ENCODE measurements around the gene EFCAB6.
"Not testable (repeated sequence)": the region's sequence is repeated elsewhere in the genome, so short reads cannot be mapped to it uniquely, and the experiment has no call there.

EFCAB6 gene

DNA sequence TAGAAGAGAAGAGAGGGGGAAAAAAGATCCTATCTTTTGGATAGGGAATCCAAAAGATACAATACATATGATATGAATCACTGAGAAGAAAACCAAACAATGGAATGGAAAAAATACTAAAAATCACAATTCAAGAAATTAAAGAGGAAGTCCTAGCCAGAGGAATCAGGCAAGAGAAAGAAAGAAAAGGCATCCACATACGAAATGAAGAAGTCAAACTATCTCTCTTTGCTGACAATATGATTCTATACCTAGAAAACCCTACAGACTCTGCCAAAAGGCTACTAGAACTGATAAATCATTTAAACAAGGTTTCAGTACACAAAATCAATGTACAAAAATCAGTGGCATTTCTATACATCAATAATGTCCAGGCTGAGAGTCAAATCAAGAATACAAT lies 91.4 kb downstream of the EFCAB6 start:
- DNase-seq (ENCODE audit: low spot score), result no peak

DNA sequence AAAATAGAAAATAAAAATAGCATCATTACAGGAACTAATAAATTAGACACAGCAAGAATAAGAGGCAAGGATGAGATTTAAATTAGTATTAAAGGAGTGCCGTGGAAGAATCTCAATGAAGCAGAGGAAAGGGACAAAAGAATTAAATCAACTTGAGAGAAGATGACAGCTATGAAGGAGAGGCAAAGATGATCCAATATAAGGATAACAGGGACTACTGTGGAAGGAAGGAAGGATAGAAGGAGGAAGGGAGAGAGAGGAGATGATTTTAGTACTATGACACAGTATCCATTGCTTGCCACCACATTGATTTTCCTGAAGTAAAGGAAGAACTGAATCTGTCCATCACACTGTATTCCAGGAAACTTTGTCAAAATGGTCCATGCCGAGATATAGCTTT lies 98.0 kb downstream of the EFCAB6 start:
- DNase-seq (ENCODE audit: low spot score), result no peak

DNA sequence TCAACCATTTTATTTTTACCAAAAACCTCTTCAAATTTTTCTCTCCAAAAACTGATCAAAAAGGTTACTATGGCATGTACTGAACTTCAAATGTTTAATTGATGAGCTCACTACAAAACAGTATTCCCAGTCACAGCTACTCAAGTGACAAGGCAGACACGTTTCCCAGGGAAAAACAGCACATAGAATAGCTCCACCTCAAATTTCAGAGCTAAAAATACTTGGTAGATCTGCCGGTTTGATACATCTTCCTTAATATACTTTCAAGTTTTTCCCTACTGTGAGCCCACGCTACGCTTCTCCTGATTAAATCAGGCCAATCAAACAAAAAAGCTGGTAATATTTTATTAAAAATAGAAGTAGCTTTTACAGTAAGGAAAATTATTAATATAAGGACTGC lies 100.4 kb downstream of the EFCAB6 start:
- DNase-seq (ENCODE audit: low spot score), result no peak

DNA sequence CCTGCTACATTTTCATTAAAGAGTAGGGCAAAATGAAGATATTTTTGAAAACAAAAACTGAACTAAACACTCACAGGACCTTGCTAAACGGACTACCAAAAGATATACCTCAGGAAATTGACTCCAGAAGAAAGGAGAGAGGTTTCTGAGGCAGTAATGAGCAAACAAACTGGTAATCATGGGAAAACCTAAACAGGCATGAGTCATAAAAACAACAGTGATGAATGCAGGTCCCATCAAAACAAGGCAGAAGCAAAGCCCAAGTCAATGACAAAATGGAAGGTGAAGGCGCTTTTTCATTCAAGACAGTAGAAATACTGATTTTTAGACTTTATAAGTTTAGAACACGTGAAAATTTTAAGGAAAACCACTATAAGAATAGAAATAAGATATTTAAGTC lies 104.5 kb downstream of the EFCAB6 start:
- no peak for DNase-seq (ENCODE audit: low spot score)

DNA sequence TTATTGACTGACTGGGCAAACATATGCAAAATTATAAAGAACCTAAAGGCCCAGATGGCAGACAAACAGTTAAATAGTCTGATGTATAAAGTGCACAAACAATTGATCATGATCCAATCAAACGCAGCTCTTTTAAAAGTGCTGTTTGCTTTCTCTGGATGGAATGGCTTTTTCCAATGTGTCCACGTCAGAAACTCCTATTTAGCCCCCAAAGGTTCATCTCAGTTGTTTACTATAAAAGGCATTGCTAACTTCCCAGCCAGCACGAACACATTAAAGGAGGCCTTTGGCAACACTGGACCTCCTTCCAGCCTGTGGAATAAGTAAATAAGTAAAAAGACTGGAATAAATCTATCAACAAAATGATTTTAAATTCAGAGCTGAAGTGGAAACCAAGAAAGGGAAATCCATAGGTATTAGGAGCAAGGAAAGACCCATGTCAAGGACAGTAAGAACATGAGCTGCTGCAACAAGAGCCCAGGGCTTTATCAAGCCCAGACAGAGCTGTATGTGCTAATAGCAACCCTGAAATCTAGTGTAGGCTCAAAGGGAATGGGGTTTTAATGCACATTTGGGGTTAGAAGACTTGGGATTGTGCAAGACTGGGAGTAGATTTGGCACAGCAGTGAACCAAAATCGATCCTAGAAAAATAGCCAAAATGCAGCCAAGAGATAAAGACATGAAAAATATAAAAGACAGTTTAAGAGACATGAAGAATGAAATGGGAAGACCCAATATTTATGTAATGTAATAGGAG lies 105.4 kb downstream of the EFCAB6 start:
- DNase-seq (ENCODE audit: low spot score), result no peak

DNA sequence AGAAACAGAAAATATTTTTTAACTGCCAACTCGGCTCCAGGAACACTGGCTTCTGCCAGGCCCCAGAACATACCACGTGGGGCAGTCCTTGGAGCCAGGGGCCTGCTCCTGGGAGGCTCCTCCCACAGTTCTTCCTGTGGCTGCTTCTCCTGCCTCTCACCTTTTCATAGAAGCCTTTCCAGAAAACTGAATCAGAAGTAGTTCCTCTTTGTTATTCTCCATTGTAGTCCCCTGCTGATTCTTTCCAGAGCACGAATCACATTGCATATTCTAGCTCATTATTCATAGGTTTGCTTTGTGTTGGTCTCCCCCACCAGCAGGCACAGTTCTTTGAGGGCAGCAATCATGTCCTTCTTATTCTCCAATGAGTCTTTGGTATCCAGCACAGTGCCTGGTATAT lies 106.0 kb downstream of the EFCAB6 start:
- DNase-seq (ENCODE audit: low spot score), result no peak

DNA sequence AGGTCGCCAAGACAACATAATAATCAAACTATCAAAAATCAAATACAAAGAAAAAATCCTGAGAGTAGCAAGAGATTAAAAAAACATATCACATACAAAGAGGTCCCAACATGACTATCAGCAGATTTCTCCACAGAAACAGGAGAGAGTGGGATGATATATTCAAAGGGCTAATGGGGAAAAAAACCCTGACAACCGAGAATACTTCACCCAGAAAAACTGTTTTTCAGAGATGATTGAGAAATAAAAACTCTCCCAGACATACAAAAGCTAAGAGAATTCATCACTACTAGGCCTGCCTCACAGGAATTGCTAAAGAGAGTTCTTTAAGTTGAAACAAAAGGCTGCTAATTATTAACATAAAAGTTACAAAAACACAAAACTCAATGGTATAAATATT lies 108.1 kb downstream of the EFCAB6 start:
- DNase-seq (ENCODE audit: low spot score), result no peak

DNA sequence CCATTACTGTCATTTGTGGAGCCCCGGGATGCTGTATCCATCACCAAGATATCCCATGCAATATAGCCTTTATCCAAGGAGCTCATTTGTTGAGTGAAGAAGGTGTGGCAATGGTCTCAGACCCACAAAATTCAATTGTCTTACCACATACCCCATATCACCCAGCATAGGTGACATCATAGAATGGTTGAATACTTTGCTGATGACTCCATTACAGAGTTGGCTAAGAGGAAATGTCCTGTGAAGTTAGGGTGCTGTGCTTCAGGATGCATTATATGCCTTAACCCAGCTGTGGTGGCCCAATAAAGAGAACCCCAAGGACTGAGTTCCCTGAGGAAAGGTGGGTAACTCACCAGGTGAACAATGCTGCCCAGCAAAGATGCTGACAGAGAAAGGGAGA lies 113.7 kb downstream of the EFCAB6 start:
- no peak for DNase-seq (ENCODE audit: low spot score)

DNA sequence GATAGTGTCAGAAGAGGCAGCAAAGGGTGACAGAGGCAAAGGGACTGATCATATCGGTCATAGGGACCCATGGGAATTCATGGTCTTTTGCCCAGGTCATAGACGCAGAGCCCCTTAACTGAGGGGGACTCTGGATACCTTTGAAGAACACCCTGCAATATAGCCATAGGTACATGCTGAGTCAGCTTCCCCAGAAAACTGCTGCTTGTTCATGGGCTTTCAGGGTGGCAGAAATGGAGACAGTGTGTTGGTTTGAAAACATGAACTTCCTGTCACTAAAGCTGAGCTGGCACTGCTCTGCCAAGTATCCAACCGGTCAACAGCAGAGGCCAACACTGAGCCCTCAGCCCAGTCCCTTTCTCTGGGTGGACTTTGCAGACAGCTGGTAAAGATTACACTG lies 114.2 kb downstream of the EFCAB6 start:
- DNase-seq (ENCODE audit: low spot score), result no peak

DNA sequence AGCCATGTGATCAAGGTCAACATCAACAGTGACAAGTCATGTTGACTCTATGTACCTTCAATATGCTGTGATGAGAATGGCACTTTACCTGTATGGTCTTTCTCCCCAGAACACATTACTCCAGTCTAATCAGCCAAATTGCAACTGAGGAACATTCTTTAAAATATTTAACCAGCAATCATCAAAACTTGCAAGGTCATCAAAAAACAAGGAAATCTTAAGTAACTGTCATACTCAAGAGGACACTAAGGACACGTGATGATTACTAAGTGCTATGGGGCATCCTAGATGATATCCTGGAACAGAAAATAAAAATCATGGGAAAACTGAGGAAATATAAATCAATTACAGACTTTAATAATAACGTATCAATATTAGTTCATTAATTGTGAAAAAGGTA lies 118.9 kb downstream of the EFCAB6 start:
- no peak for DNase-seq (ENCODE audit: low spot score)

DNA sequence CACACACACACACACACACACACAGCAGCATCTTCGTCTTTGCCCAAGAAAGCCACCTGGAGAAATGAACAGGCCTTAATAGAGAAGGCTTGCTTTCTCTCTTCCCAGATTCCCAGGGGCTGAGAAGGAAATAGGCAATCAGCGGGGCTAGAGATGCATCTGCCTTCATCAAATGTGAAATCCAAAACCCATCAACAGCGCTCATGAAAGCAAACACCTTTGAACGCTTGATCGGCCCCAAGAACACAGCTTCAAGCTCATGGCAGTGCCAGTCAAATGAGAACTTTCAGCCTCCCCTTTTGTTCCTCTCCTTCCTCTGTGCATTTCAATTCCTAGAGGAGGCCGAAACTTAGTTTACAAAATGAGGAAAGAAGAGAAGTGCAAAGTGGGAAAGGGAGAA lies 122.7 kb downstream of the EFCAB6 start:
- no peak for DNase-seq (ENCODE audit: low spot score)

DNA sequence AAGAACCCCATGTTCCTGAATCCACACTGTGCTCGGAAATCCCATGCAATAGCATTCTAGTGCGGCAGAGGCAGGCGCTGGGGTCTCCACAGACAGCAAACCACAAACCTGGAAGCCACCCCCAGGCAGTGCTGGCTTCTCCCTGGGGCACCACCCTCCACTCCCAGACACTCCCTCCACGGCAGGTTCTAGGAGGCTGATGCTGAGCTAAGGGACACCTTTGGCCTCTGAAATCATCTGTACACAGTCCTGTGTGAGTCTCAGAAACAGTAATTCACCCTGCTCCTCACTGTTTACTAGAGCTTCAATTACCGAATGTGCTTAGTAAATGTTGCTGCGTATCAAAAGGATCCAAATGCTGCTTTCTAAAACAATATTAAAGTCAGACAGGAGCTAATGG lies 129.3 kb downstream of the EFCAB6 start:
- DNase-seq (ENCODE audit: low spot score), result no peak

DNA sequence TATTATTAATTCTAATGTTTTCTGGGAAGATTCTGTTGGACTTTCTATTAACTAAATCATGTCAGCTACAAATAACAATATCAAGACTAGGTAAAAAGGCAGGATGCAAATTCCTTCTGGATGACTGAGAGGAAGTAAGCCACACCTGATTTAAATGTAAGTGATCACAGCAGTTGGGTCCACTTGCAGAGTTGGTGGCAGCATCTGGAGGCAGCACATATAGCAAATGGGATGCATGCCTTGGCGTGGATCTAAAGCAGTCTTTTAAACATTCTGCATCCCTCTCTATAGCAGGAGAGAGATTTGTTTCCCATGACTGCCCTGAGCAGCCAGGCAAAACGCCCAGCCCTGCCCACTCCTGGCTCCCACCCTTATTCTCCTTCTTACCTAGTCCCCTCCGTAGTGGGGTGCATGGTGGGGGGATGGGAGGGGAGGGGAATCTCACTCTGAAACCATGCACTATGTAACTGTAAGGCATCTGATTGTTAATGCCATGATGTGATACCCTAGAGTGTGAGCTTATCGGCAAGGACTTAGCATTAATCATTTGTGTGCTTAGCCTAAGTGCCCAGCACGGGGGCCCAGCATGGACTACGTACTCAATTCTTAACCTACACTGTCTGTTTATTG lies 130.3 kb downstream of the EFCAB6 start:
- no peak for DNase-seq (ENCODE audit: low spot score)

DNA sequence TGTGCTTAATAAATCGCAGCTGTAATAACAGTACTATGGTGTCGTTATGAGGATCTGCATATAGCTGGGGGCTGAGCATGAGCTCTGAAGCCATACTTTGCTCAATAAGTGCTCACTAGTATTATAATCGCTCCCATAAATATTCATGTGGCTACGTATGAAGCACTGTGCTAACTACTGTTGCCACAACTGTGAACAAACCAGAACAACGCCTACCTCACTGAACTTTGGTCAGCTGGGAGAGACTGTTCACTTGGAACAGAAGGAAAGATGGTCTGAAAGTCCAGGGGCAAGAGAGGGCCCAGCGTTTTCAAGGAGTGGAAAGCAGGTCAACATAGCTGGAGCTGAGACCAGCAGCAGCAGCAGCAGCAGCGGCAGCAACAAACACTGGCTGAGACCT lies 141.6 kb downstream of the EFCAB6 start:
- no peak for DNase-seq (ENCODE audit: low spot score)

DNA sequence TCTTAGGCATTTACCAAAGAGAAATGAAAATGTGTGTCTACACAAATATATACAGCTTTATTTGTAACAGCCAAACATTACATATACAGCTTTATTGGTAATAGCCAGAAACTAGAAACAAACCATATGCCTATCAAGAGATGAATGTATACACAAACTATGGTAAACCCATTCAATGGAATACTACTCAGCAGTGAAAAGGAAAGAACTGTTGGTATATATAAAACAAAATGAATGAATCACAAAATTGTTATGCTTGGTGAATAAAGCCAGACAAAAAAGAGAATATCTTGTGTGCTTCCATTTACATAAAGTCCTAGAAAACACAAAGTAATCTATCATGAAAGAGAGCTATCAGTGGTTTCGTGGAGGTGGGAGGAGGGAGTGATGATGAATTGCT lies 142.9 kb downstream of the EFCAB6 start:
- no peak for DNase-seq (ENCODE audit: low spot score)

DNA sequence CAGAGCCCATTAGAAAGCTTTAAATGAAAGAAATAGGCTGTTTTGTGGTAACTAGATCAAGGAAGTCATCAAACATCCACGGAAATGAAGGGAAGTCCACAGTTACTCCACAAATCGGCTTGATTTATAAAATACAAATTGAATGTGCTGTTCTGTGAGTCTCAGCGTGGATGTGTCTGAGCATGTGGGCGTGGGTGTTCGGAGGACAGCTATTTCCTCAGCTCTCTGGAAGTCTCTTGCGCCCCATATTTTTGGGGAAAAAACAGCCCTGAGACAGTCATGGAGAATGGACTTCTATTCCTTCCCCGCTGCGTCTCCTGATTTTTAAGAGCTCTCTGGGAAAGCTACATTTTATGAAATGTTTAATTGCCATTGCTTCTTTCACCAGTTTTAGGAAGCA lies 144.4 kb downstream of the EFCAB6 start:
- no peak for DNase-seq (ENCODE audit: low spot score)

DNA sequence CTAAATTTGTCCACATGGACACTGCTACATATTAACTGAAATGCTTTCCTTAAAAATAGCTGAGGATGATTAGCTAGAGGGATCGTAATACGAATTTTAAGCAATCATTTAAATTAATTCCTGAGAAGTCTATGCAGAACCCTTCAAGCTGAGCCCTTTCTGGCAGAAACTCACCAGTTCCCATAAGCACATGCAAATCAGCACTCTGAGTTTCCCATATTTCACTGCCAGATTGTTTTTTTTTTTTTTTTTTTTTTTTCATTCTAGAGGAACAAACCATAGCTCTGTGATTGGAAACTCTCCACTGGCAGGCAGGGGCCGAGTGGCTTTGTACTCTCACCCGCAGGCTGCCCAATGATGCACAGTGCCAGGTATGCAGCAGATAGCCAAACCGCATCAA lies 145.6 kb downstream of the EFCAB6 start:
- no peak for DNase-seq (ENCODE audit: low spot score)

DNA sequence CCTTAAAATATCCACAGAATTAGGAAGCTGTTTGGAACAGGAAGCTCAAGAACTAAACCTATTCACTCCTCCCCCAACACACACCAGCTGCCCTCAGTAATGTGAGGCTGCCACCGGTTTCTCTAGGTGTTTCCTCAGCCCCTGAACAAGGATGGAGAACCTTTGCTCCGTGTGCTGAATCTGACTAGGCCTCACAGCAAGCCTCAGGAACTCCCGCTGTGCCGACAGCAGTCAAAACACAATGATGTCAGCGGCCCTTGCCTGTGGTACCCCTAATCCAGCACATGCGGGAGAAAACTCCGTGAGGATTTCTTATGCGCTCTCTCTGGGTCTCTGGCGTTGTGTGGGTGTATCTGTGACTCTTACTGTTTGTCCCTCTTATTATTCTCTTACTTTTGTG lies 153.3 kb downstream of the EFCAB6 start:
- DNase-seq (ENCODE audit: low spot score), result no peak

DNA sequence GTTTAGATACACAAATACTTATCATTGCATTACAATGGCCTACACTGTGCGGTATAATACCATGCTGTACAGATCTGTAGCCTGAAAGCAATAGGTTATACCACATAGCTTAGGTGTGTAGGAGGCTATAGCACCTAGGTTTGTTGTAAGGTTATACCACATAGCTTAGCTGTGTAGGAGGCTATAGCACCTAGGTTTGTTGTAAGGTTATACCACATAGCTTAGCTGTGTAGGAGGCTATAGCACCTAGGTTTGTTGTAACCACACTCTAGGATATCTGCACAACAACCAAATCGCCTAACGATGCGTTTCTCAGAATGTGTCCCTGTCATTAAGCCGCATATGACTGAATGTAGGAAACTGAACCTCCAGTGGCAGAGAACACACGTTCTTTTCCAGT lies 155.5 kb downstream of the EFCAB6 start:
- not testable (repeated sequence) for DNase-seq (ENCODE audit: low spot score)

DNA sequence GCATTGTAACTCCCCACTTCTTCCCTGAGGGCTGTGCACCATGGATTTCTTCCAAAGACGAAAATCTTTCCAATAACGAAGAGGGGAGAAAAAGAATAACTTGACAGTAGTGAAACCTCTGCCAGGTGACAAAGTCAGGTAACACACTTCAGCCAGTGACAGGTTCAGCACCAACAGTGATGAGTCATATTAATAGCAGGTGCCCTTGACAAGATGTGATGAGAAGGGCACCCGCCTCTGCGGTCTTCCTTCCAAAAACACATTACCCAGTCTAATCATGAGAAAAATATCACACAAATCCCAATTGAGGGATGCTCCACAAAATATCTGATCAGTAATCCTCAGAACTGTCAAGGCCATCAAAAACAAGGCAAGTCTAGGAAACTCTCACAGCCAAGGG lies 157.8 kb downstream of the EFCAB6 start:
- DNase-seq (ENCODE audit: low spot score), result no peak

DNA sequence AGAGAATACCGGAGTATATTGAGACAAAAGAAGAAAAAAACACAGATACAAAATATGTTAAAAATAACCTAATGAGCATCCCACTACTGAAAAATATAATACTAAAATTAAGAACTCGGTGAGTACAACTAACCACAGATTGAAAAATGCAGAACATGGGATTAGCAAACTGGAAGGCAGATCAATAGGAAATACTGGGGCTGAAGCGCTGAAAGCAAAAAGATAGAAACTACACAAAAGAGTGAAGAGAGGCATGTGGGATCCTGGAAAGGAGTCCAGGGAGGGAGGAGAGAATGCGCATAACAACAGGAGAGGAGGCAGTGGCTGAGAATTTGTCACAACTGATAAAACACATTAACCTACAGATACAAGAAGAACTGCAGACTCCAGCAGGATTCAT lies 159.3 kb downstream of the EFCAB6 start:
- DNase-seq (ENCODE audit: low spot score), result no peak

DNA sequence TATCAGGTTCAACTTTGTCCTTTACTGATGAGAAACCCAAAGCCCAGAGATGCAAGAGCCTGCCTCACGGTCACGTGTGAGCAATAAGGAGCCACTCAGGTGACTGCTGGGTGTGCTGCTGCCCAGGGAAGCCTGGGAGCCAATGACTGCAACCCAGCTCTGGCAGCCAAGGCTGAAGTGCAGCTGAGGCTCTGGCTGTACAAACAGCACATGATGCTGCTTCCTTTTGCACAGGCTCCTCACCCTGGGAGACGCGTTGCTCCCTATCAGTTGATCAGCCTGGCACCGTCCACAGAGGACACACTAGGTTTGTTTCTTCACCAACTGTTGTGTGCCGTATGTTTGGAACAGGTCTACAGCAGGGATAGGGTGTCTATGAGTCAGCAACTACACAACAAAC lies 168.7 kb downstream of the EFCAB6 start:
- no peak for DNase-seq (ENCODE audit: low spot score)

DNA sequence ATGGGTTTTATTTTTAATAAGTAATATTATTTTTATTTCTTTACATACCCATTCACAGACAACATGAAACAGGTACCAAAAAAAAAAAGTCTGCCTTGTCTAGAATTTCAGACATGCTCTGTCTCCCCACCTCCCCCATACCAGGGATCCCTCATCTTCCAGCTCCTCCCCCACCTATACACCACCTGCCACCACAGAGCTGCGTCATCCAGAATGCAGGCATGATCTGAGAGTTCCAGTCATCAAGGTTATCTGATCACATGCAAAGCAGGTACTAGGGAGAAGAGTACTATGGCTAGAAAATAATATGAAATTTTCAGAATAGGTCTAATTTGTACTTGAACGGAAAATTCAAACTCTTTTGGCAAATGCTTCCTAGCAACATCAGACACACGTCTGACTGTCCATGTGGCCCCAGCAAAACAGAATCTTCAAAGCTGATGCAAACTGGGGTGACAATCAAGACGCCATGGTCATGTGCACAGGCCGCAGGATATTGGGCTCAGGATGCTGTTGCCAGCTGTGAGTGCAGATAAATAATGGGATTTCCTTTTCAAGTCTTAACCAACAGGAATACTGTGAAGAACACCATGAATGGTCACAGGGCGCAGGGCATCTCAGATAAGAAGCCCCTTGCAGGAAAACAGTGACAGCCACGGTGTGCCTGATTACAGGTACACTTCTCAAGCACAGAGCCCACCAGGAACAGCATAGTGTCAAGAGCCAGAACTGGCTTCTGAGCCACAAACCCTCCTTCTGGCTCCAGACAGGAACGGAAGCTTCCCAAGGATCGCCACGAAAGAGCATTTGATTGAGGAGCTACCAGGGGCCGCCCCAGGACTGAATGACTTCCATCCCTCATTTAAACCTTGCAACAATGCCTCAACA lies 169.5 kb downstream of the EFCAB6 start:
- DNase-seq (ENCODE audit: low spot score), result no peak
